Mesendoderm (in vitro differentiated cells): ENCODE measurements around the gene SLC13A1.

Source experiments
- DNase-seq: peaks from one replicate; pipeline ENCODE4 v3.0.0; 2013
- H2AK5ac ChIP-seq: 2 replicates; pipeline ENCODE4 v1.6.1; 2013; ENCODE audit warnings: low read length, inconsistent platforms
- H2BK120ac ChIP-seq: 2 replicates; pipeline ENCODE4 v1.6.1; 2013; ENCODE audit warnings: low read depth, mild to moderate bottlenecking, low read length, moderate library complexity, mixed read lengths
- H2BK15ac ChIP-seq: replicated peaks from 2 replicates; pipeline ENCODE4 v1.6.1; 2013; ENCODE audit warnings: low read depth, mild to moderate bottlenecking, moderate library complexity
- H2BK5ac ChIP-seq: 2 replicates; pipeline ENCODE4 v1.6.1; 2013; ENCODE audit warnings: low read length, inconsistent platforms
- H3K18ac ChIP-seq: 2 replicates; pipeline ENCODE4 v1.6.1; 2013; ENCODE audit warnings: mild to moderate bottlenecking, low read length, mixed read lengths
- H3K23ac ChIP-seq: one replicate; pipeline ENCODE4 v1.6.1; 2013; ENCODE audit warnings: low read length
- H3K27ac ChIP-seq: 2 replicates; pipeline ENCODE4 v1.5.1; 2013; ENCODE audit warnings: low read depth, mild to moderate bottlenecking, inconsistent platforms, low read length, moderate library complexity
- H3K27me3 ChIP-seq: 2 replicates; pipeline ENCODE4 v1.6.1; 2013; ENCODE audit warnings: low read length, control low read depth, mild to moderate bottlenecking, inconsistent platforms; ENCODE audit not compliant: insufficient read depth, poor library complexity
- H3K36me3 ChIP-seq: 2 replicates; pipeline ENCODE4 v1.6.1; 2013; ENCODE audit warnings: low read length, inconsistent platforms; ENCODE audit not compliant: control insufficient read depth, insufficient read depth
- H3K4ac ChIP-seq: one replicate; pipeline ENCODE4 v1.6.1; 2013; ENCODE audit warnings: low read depth, mild to moderate bottlenecking, low read length, moderate library complexity
- H3K4me1 ChIP-seq: 2 replicates; pipeline ENCODE4 v1.6.1; 2013; ENCODE audit warnings: low read depth, low read length, inconsistent platforms; ENCODE audit not compliant: control insufficient read depth
- H3K4me2 ChIP-seq: 2 replicates; pipeline ENCODE4 v1.6.1; 2013; ENCODE audit warnings: low read length
- H3K4me3 ChIP-seq: 2 replicates; pipeline ENCODE4 v1.5.1; 2013; ENCODE audit warnings: mild to moderate bottlenecking, low read length
- H3K56ac ChIP-seq: one replicate; pipeline ENCODE4 v1.6.1; 2013; ENCODE audit warnings: low read length
- H3K79me1 ChIP-seq: 2 replicates; pipeline ENCODE4 v1.6.1; 2013; ENCODE audit warnings: low read length, inconsistent platforms
- H3K79me2 ChIP-seq: 2 replicates; pipeline ENCODE4 v1.6.1; 2013; ENCODE audit warnings: mild to moderate bottlenecking, low read length; ENCODE audit not compliant: control insufficient read depth, insufficient read depth
- H3K9ac ChIP-seq: 2 replicates; pipeline ENCODE4 v1.6.1; 2013; ENCODE audit warnings: low read length, inconsistent platforms
- H4K5ac ChIP-seq: one replicate; pipeline ENCODE4 v1.6.1; 2013; ENCODE audit warnings: low read length
- H4K8ac ChIP-seq: one replicate; pipeline ENCODE4 v1.6.1; 2013; ENCODE audit warnings: low read depth, mild to moderate bottlenecking, control low read depth, low read length, moderate library complexity
- WGBS: extraction: QIAGEN DNeasy Blood & Tissue Kit; methylation state at CpG from one replicate; pipeline ENCODE4 v1.1.7; 2013; ENCODE audit warnings: low lambda C conversion rate, missing lambda C conversion rate; ENCODE audit not compliant: insufficient coverage; ENCODE audit errors: extremely low coverage; 5-methylcytosine and 5-hydroxymethylcytosine counted together

SLC13A1 gene

DNA sequence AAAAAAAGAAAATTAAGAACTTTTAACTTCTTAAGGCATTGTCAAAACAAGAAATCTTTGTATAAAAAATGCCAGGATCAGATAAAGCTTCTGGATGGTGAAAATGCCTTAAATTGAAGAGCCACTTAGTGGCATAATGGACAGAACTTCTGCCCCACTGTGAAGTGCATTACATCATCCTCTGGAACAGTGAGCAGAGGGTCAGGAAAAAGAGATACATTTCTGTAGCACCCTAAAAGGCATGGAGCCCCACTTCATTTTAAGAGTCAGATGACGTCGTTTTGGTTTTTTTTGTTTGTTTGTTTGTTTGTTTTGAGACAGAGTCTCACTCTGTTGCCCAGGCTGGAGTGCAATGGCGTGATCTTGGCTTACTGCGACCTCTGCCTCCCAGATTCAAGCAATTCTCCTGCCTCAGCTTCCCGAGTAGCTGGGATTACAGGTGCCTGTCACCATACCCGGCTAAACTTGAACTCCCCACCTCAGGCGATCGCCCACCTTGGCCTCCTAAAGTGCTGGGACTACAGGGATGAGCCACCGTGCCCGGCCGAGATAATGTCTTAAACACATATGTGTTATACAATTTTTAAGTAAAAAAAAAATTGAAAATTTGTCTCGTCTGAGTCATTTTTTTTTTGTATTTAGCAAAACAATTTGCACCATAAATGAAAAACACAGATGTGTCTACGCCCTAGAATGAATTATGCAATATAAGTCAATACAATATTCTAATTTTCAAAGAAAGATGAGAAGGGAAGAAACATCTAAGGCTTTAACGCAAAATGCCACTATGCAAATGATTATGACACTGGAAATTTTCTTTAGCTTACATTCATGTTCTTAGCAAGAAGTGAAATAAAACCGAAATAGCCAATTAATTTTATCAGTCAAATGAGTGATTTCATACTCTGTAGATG, 29.2 kb downstream of the SLC13A1 start:
- Histone ChIP-seq H4K8ac (no peak overlapping the region), H3K27ac (no peak overlapping the region), H4K5ac (no peak overlapping the region), H3K23ac (no peak overlapping the region), H3K79me2 (no peaks in the 10 kb centered on the region), H3K4me2 (no peak overlapping the region), H3K4ac (no peak overlapping the region), H3K9ac (no peak overlapping the region), H3K79me1 (no peaks in the 10 kb centered on the region), H3K27me3 (no peaks in the 10 kb centered on the region), H2AK5ac (no peak overlapping the region), H3K4me3 (no peak overlapping the region), H2BK5ac (no peak overlapping the region), H3K56ac (no peak overlapping the region), H2BK15ac (no peak overlapping the region), H2BK120ac (no peak overlapping the region), H3K4me1 (no peaks in the 10 kb centered on the region), H3K18ac (no peak overlapping the region), H3K36me3 (no peaks in the 10 kb centered on the region)
- DNase-seq: no peak
- WGBS: no CpG with 5 or more reads among the region's 15 CpGs

DNA sequence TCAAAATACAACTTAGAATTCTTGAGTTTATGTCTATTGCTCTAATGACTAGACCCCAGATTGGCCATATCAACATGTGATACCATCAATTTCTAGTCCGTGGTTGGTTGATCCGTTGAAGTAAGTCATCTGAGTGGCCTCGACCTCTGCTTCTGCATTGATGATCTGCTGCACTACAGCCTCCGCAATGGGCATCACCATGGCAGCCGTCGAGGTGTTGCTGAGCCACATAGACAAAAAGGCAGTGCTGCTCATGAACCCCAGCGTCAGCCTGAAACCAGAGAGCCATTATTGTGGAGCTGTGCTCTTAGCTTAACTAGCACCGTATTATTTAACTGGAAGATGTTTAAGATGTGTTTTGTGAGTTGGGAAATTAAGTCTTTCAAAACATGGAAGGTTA, 30.7 kb downstream of the SLC13A1 start:
- Histone ChIP-seq H2BK5ac (no peak overlapping the region), H3K56ac (no peak overlapping the region), H3K4ac (no peak overlapping the region), H3K18ac (no peak overlapping the region), H3K79me1 (no peaks in the 10 kb centered on the region), H4K5ac (no peak overlapping the region), H3K36me3 (no peaks in the 10 kb centered on the region), H3K4me1 (no peaks in the 10 kb centered on the region), H4K8ac (no peak overlapping the region), H2BK15ac (no peak overlapping the region), H3K23ac (no peak overlapping the region), H3K27me3 (no peaks in the 10 kb centered on the region), H3K4me3 (no peak overlapping the region), H3K4me2 (no peak overlapping the region), H3K9ac (no peak overlapping the region), H3K27ac (no peak overlapping the region), H2AK5ac (no peak overlapping the region), H2BK120ac (no peak overlapping the region), H3K79me2 (no peaks in the 10 kb centered on the region)
- no peak for DNase-seq
- no CpG with 5 or more reads among the region's 8 CpGs for WGBS

DNA sequence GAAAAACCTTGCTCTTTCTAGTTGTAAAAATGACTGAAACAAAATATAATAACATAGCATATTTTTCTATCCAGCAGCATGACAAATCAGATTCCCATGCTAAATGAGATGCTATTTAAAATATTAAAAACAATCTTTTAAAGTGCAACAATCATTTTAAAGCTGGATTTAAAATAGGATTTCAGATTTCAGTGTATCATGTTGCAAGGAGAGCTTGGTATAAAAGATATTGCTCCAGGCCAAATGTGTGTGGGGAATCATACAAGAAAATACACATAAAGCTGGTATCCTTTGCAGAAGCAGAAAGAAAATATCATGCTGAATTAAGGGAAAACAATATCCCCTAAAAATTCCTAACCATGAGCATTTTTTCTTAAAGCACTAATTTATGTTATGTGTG, 42.2 kb downstream of the SLC13A1 start:
- Histone ChIP-seq H2BK15ac (no peak overlapping the region), H3K23ac (no peak overlapping the region)

DNA sequence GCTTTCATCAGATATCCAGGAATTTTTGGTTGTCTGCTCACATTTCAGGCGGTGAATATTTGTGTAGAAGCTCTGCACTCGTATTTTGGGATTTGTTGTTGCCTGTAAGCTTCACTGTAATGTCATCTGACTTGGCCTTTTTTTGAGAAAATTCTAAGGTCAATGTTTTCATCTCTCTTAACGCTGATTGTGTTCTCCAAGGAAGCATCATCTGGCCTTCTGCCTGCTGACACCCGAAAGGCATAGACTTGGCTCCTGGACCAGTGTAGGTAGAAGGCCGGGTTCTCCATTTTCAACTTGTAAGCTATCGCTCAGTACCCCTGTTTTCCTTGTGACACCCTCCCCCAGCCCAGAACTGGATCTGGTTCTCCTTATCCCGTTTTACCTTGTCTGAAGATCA, 44.2 kb downstream of the SLC13A1 start:
- WGBS: no CpG with 5 or more reads among the region's 7 CpGs
- no peaks in the 10 kb centered on the region for H3K79me1 ChIP-seq
- H3K4me3 ChIP-seq: no peak overlapping the region
- no peak overlapping the region for H3K56ac ChIP-seq
- no peak overlapping the region for H3K23ac ChIP-seq
- no peak overlapping the region for H2BK15ac ChIP-seq
- no peak overlapping the region for H3K27ac ChIP-seq
- H3K4me1 ChIP-seq: no peaks in the 10 kb centered on the region
- no peak overlapping the region for H2BK5ac ChIP-seq
- H3K4ac ChIP-seq: no peak overlapping the region
- H3K36me3 ChIP-seq: no peaks in the 10 kb centered on the region
- H3K27me3 ChIP-seq: no peaks in the 10 kb centered on the region
- no peak overlapping the region for H2BK120ac ChIP-seq
- no peak for DNase-seq
- H2AK5ac ChIP-seq: no peak overlapping the region
- no peak overlapping the region for H4K8ac ChIP-seq
- H3K18ac ChIP-seq: no peak overlapping the region
- H3K4me2 ChIP-seq: no peak overlapping the region
- no peak overlapping the region for H3K9ac ChIP-seq
- no peaks in the 10 kb centered on the region for H3K79me2 ChIP-seq
- no peak overlapping the region for H4K5ac ChIP-seq

More for the DNA sequence above, 42.2 kb downstream of the SLC13A1 start:
- no peak overlapping the region for H3K18ac ChIP-seq
- no peak overlapping the region for H4K5ac ChIP-seq
- no peak overlapping the region for H2BK5ac ChIP-seq
- no peaks in the 10 kb centered on the region for H3K27me3 ChIP-seq
- H3K4me2 ChIP-seq: no peak overlapping the region
- DNase-seq: no peak
- H3K4me3 ChIP-seq: no peak overlapping the region
- no peak overlapping the region for H3K56ac ChIP-seq
- no peak overlapping the region for H2BK120ac ChIP-seq
- H3K79me1 ChIP-seq: no peaks in the 10 kb centered on the region
- H3K36me3 ChIP-seq: no peaks in the 10 kb centered on the region
- no peaks in the 10 kb centered on the region for H3K79me2 ChIP-seq
- no peak overlapping the region for H4K8ac ChIP-seq
- no peak overlapping the region for H3K9ac ChIP-seq
- H3K4me1 ChIP-seq: no peaks in the 10 kb centered on the region
- no peak overlapping the region for H3K4ac ChIP-seq
- no peak overlapping the region for H3K27ac ChIP-seq
- no peak overlapping the region for H2AK5ac ChIP-seq

DNA sequence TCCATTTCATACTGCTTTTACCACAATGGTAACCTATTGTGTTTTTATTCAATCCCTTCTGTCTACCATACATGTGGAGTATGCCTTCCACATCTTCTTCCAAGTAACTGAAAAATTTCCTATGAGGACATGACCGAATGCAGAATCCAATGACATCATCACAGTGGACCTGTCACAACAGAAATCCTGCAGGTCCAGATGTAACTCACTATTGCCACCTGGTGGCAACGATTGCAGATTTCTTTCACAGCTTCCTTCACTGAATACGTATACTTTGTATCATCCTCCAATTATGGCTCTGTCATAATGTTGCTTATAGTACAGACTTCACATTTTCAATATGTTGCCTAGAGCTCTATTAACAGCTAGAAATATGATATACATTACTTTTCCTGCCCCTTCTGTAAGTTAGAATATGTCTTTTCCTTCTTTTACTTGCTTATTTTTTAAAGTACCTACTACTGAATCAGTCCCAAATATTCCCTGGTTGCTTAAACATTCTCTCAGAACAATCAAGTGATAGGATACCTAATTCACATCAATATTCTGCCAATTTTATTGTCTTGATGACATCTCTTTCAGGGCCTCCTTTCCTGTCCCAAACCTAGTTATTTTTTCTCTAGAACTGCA, 45.4 kb downstream of the SLC13A1 start:
- no peak overlapping the region for H2BK5ac ChIP-seq
- H3K79me2 ChIP-seq: no peaks in the 10 kb centered on the region
- H3K56ac ChIP-seq: no peak overlapping the region
- H3K4me3 ChIP-seq: no peak overlapping the region
- no peak overlapping the region for H3K23ac ChIP-seq
- no peak overlapping the region for H4K5ac ChIP-seq
- H2BK120ac ChIP-seq: no peak overlapping the region
- H3K18ac ChIP-seq: no peak overlapping the region
- H3K4me1 ChIP-seq: no peaks in the 10 kb centered on the region
- no peaks in the 10 kb centered on the region for H3K36me3 ChIP-seq
- no peak overlapping the region for H2BK15ac ChIP-seq
- H3K79me1 ChIP-seq: no peaks in the 10 kb centered on the region
- H4K8ac ChIP-seq: no peak overlapping the region
- no peak overlapping the region for H3K4ac ChIP-seq
- no peak overlapping the region for H3K9ac ChIP-seq
- WGBS: no CpG with 5 or more reads among the region's 3 CpGs
- no peaks in the 10 kb centered on the region for H3K27me3 ChIP-seq
- H3K27ac ChIP-seq: no peak overlapping the region
- DNase-seq: peak; percentile 83
- H3K4me2 ChIP-seq: no peak overlapping the region
- no peak overlapping the region for H2AK5ac ChIP-seq
